HG03045 (cell line): ENCODE results near the gene TRIM26.
"Not testable (repeated sequence)": the region's sequence is repeated elsewhere in the genome, so short reads cannot be mapped to it uniquely, and the experiment has no call there.

Experiments used
- ATAC-seq: cut with Tn5 transposase; IDR thresholded peaks from one replicate; pipeline ENCODE4 v1.9.1; 2021; ENCODE audit warnings: mild to moderate bottlenecking, moderate library complexity; ENCODE audit not compliant: unreplicated experiment

Gene TRIM26

GRCh38 chr6:30212865-30213666, at the start of gene TRIM26:
Gene TRIM26, minus strand, starts transcription at chr6:30213406. Its CDS starts 14,303 bp downstream, at chr6:30199103.
- ATAC-seq: peak; percentile 87

- peak; percentile 8 for ATAC-seq
These were observed 46.9 kb upstream of the TRIM26 start for GRCh38 chr6:30260036-30260504.

- ATAC-seq: peak; percentile 85
These were observed 46.2 kb upstream of the TRIM26 start for GRCh38 chr6:30259140-30260035.

- no peak for ATAC-seq
These were observed 45.0 kb upstream of the TRIM26 start for GRCh38 chr6:30258204-30258603.

- ATAC-seq: not testable (repeated sequence)
These were observed 39.2 kb upstream of the TRIM26 start for GRCh38 chr6:30252417-30252816.

GRCh38 chr6:30244560-30244959, 31.4 kb upstream of the TRIM26 start:
- no peak for ATAC-seq

- no peak for ATAC-seq
These were observed 25.1 kb upstream of the TRIM26 start for GRCh38 chr6:30238178-30238795.

GRCh38 chr6:30234356-30234755, 21.1 kb upstream of the TRIM26 start:
- ATAC-seq: no peak

GRCh38 chr6:30231067-30231466, 17.9 kb upstream of the TRIM26 start:
- no peak for ATAC-seq

- no peak for ATAC-seq
These were observed 14.7 kb upstream of the TRIM26 start for GRCh38 chr6:30227763-30228487.

- no peak for ATAC-seq
These were observed 14.1 kb upstream of the TRIM26 start for GRCh38 chr6:30227242-30227722.

GRCh38 chr6:30223339-30223738, 10.1 kb upstream of the TRIM26 start:
- no peak for ATAC-seq

GRCh38 chr6:30221956-30222355, 8.8 kb upstream of the TRIM26 start:
- not testable (repeated sequence) for ATAC-seq

GRCh38 chr6:30221395-30221794, 8.2 kb upstream of the TRIM26 start:
- ATAC-seq: not testable (repeated sequence)

- no peak for ATAC-seq
These were observed 6.0 kb upstream of the TRIM26 start for GRCh38 chr6:30219244-30219643.

- no peak for ATAC-seq
These were observed 2.9 kb upstream of the TRIM26 start for GRCh38 chr6:30216096-30216495.

GRCh38 chr6:30214657-30214982, 1.4 kb upstream of the TRIM26 start:
- no peak for ATAC-seq

- peak; percentile 53 for ATAC-seq
These were observed 901 bp upstream of the TRIM26 start for GRCh38 chr6:30213957-30214656.

- no peak for ATAC-seq
These were observed 406 bp upstream of the TRIM26 start for GRCh38 chr6:30213667-30213956.

- no peak for ATAC-seq
These were observed 1.3 kb downstream of the TRIM26 start for GRCh38 chr6:30211899-30212298.
